Pancreas (tissue), 10 donors: ENCODE data around the gene CHPT1. TPM values are rescaled to one million over a fixed set of nuclear protein-coding genes. Genes with fewer than 3 reads are reported as not detected.

Source experiments
- ATAC-seq, 4 donors: fragments of 200-7000 bp; cut with Tn5 transposase; one replicate each; pipeline versions ENCODE4 v1.8.0 to v1.9.1; 2020; ENCODE audit warnings: mild to moderate bottlenecking in 4 of 4, moderate library complexity in 4 of 4
- DNase-seq, 6 donors: peaks; one replicate each; pipeline ENCODE4 v3.0.0-alpha.2; 2020
- FAIRE-seq: peaks from 2 replicates; lab custom pipeline; 2012; peaks lifted over from hg19 to GRCh38; lab: Jason Lieb, UNC
- H3K27ac ChIP-seq, 4 donors: fragments of 200-600 bp; sonication (generic); 1 replicate in 3 of 4; 2 replicates in 1 of 4; pipeline versions ENCODE4 v1.5.0 to v1.8.0; 2020
- H3K27me3 ChIP-seq, 4 donors: fragments of 200-600 bp; one replicate each; pipeline ENCODE4 v1.8.0; 2021
- H3K36me3 ChIP-seq, 3 donors: fragments of 200-600 bp; sonication (generic) in 1 of 3; one replicate each; pipeline versions ENCODE4 v1.5.0 to v1.8.0; 2020 to 2021
- H3K4me1 ChIP-seq, 3 donors: fragments of 200-600 bp; one replicate each; pipeline ENCODE4 v1.8.0; 2021
- H3K4me3 ChIP-seq, 4 donors: fragments of 200-600 bp; sonication (generic) in 2 of 4; one replicate each; pipeline versions ENCODE4 v1.5.0 to v1.8.0; 2020 to 2021
- H3K9me3 ChIP-seq, 4 donors: fragments of 200-600 bp; one replicate each; pipeline ENCODE4 v1.8.0; 2021
- WGBS, 2 donors: extraction: QIAGEN DNeasy Blood & Tissue Kit; methylation state at CpG; one replicate each; pipeline ENCODE4 v1.1.7; 2013; 5-methylcytosine and 5-hydroxymethylcytosine counted together
- intact Hi-C, 3 donors: fragments of 100-400 bp; cut with DNase I; formaldehyde crosslinking; loops; one replicate each; pipeline versions ENCODE4 v1.11.1 to v1.14.2; 2022
- polyA plus RNA-seq, 2 donors: library from polyadenylated mRNA; stranded (reverse); fragments of 200-250 nt; gene quantifications; one replicate each; pipeline ENCODE4 v1.2.3, GENCODE V29; 2013
- total RNA-seq, 6 donors: library from RNA; stranded (reverse); fragmentation: NEBNext Ultra II Directional in 4 of 6; extraction: Animal tissue kit (Norgen Biotek cat#: 25700) in 4 of 6; gene quantifications; one replicate each; pipeline versions ENCODE4 v1.2.1 to v1.2.4, GENCODE V29; 2021 to 2023
- TF ChIP-seq, protein P1 (sequence below), 4 donors: fragments of 200-600 bp; sonication (generic) in 3 of 4; IDR thresholded peaks; one replicate each; pipeline versions ENCODE4 v1.5.0 to v1.8.0; 2021; ENCODE audit warnings: antibody characterized with exemption in 4 of 4
- donor health status: healthy with polysubstance abuse.
- donor health status: DM: no; HTN: no; CAD: no; lungs with moderate emphysema.
- donor health status: DM: no; HTN: no; CAD: no.
- donor health status: control.
- donor health status: control.
- donor health status: Bipolar disorder and iron deficiency.
- donor health status: DM: yes; HTN: yes; CAD: no.
- donor health status: DM: no; HTN: no; CAD: no.
- donor health status: DM: no; HTN: no; CAD: no.
- donor health status: DM: yes; HTN: yes; CAD: no.

CHPT1 gene
- total and polyA plus RNA-seq, 8 donors, result 10.3 to 27.3 (median 14.2) TPM

DNA sequence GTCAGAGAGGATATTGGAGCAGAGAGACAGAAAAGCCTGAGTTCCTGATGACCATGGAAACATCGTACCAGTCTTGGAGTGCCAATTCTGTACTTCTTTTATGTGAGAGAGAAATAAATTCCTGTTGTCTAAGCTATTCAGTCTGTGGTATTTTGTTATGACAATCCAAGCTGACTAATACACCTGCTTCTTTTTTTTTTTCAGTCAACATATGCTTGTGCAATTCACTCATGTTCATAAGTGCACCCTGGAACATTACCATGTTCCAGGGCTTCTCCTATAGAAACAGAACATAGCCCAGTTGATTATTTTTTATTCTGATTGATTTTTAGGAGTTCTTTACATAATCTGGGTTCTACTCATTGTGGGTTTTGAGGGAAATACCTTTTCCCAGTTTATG lies 1.7 kb upstream of the CHPT1 start:
- ATAC-seq (no peak), FAIRE-seq (no peak), DNase-seq (no peak)
- TF ChIP-seq, protein P1, sequence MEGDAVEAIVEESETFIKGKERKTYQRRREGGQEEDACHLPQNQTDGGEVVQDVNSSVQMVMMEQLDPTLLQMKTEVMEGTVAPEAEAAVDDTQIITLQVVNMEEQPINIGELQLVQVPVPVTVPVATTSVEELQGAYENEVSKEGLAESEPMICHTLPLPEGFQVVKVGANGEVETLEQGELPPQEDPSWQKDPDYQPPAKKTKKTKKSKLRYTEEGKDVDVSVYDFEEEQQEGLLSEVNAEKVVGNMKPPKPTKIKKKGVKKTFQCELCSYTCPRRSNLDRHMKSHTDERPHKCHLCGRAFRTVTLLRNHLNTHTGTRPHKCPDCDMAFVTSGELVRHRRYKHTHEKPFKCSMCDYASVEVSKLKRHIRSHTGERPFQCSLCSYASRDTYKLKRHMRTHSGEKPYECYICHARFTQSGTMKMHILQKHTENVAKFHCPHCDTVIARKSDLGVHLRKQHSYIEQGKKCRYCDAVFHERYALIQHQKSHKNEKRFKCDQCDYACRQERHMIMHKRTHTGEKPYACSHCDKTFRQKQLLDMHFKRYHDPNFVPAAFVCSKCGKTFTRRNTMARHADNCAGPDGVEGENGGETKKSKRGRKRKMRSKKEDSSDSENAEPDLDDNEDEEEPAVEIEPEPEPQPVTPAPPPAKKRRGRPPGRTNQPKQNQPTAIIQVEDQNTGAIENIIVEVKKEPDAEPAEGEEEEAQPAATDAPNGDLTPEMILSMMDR (IDR thresholded peaks at IDR 0.05), result no peak
- no peaks in the 10 kb centered on the region for H3K9me3 ChIP-seq
- no peaks in the 10 kb centered on the region for H3K36me3 ChIP-seq
- intact Hi-C loops, result no loop called here
- H3K4me3 ChIP-seq, result no peak overlapping the region
- H3K4me1 ChIP-seq, result peaks cover 8 to 20% (median 9%) of the 10 kb centered on the region in 3 donors
- 92 to 93% methylated on average over 1 of the region's 1 CpG for WGBS, 2 donors
- H3K27me3 ChIP-seq, result no peaks in the 10 kb centered on the region
- no peak overlapping the region for H3K27ac ChIP-seq

DNA sequence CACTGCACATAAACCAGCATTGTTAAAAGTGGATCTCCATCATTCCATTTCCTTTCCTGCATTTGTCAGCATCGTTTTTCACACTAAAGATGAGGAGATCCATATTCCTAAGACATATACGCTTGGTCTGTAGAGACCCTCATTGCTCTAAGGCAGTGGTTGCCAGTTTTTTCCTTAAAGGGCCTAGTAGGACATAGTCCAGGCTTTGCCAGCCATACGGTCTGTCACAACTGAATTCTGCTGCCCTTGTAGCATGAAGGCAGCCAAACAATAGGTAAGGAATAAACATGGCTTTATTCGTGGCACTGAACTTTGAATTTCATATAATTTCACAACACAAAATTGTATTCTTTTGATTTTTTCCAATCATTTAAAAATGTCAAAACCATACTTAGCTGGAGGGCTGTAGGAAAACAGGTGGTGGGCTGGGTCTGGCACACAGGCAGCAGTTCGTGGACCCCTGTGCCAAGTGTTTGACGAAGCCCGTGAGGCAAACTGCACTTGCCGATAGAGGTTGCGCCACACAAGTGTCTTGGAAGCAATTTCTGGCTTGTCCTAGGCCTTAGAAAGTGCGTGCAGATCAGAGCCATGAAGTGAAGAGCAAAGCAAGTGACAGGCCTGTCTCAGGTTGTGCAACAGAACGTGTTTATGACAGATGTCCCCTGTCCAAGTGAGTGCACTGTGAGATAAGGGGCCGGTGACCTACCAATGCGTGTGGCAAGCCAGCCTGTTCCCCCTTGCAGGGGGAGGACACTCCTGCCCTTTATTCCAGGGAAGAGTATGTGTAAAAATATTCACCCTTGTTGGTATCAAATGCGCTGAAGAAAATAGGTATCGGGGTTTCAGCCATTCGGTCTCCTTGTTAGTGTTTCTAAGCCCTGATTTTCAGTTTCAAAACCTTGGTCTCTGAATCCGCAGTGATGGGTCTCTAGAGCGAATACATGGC lies 916 bp upstream of the CHPT1 start:
- H3K4me1 ChIP-seq, result peaks cover 8 to 25% (median 9%) of the 10 kb centered on the region in 3 donors
- H3K27ac ChIP-seq, result peak overlapping the region; percentile 79 to 93 (median 86)
- 20 to 22% methylated on average over 18 of the region's 18 CpGs for WGBS, 2 donors
- no peaks in the 10 kb centered on the region for H3K27me3 ChIP-seq
- no peaks in the 10 kb centered on the region for H3K36me3 ChIP-seq
- TF ChIP-seq, protein P1 (IDR thresholded peaks at IDR 0.05), result no peak
- FAIRE-seq (no peak), DNase-seq (peak in 5 of 6 donors; percentile 12 to 62 (median 29)), ATAC-seq (peak; percentile 20 to 54 (median 32))
- peak overlapping the region; percentile 84 to 94 (median 90) for H3K4me3 ChIP-seq
- intact Hi-C loops, result no loop called here
- no peaks in the 10 kb centered on the region for H3K9me3 ChIP-seq

DNA sequence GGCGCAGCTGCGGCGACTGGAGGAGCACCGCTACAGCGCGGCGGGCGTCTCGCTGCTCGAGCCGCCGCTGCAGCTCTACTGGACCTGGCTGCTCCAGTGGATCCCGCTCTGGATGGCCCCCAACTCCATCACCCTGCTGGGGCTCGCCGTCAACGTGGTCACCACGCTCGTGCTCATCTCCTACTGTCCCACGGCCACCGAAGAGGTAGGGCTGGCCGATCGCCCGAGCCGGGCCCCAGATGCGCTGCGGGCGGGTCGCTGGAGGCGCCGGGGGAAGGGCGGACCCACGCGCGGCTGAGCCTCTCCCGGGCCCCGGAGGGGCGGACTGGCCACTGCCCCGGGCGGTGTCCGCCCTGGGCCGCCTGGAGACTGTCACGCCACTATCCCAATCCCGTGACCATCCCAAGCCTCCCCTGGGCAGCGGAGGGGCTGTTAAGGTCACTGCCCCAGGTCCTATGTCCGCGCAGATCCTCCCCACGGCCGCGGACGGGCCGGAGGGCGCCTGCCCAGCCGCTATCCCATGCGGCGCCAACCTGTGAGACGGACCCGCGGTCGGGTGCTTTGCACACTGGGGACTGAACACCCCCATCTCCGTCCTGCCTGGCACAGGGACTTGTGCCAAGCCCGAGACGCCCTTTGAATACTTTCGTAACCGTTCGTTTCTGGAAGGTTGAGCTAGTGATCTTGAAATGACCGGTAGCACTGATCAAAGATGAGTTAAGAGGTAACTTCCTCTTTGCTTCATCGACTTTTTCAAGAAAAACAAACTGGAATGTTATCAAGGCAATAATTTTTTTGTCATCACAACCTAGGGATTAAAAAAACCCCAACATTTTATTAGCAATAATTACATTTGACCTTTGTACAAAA lies 725 bp downstream of the CHPT1 start:
- TF ChIP-seq, protein P1 (IDR thresholded peaks at IDR 0.05), result no peak
- peak; percentile 46 to 64 (median 54) for ATAC-seq
- peak; percentile 40 to 85 (median 59) for DNase-seq
- FAIRE-seq, result no peak
- Histone ChIP-seq H3K27me3 (no peaks in the 10 kb centered on the region), H3K4me1 (peaks cover 8 to 25% (median 9%) of the 10 kb centered on the region in 3 donors), H3K9me3 (no peaks in the 10 kb centered on the region), H3K27ac (peak overlapping the region; percentile 79 to 93 (median 86)), H3K4me3 (peak overlapping the region; percentile 84 to 94 (median 90)), H3K36me3 (no peaks in the 10 kb centered on the region)
- 0% methylated on average over 46 to 67 of the region's 67 CpGs for WGBS, 2 donors
- intact Hi-C loops, result no loop called here

DNA sequence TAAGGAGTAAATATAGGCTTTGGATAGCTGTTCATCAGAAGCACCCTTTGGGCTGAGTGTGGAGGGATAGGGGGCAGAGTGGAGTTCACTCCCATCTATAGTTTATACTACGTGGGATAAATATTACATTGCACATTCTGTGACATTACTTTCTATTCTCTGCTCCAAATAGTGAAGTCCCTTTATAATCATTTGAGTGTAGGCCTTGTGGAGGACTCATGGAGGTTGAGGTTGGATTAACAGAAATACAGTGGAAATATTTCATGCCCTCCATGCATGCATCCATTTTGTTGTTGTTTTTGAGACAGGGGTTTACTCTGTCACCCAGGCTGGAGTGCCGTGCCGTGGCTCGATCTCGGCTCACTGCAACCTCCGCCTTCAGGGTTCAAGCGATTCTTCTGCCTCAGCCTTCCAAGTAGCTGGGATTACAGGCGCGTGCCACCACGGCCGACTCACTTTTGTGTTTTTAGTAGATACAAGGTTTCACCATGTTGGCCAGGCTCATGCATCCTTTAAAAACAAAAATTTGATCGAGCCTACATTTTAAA lies 1.4 kb downstream of the CHPT1 start:
- DNase-seq, result no peak
- no peaks in the 10 kb centered on the region for H3K36me3 ChIP-seq
- peak in 2 of 4 donors; percentile 24 to 36 for ATAC-seq
- H3K4me3 ChIP-seq, result peak overlapping the region; percentile 84 to 94 (median 90)
- no peaks in the 10 kb centered on the region for H3K27me3 ChIP-seq
- peaks cover 9 to 25% (median 9%) of the 10 kb centered on the region in 3 donors for H3K4me1 ChIP-seq
- intact Hi-C loops, result no loop called here
- H3K9me3 ChIP-seq, result no peaks in the 10 kb centered on the region
- 70 to 75% methylated on average over 12 of the region's 12 CpGs for WGBS, 2 donors
- no peak for FAIRE-seq
- TF ChIP-seq, protein P1 (IDR thresholded peaks at IDR 0.05), result no peak
- H3K27ac ChIP-seq, result peak overlapping the region; percentile 79 to 93 (median 86)
